Tibial nerve (tissue), 3 donors: Measurements from ENCODE around the gene SLC44A4.

Source experiments
- CTCF ChIP-seq, 5 experiments: fragments of 200-600 bp in 3 of 5; fragments of 450-650 bp in 2 of 5; sonication (generic) in 3 of 5; IDR thresholded peaks; one replicate each; pipeline ENCODE4 v1.5.1; 2016 to 2019; ENCODE audit warnings: antibody characterized with exemption in 5 of 5, mild to moderate bottlenecking in 3 of 5, moderate library complexity in 2 of 5
- POLR2A ChIP-seq, 2 donors: fragments of 450-650 bp; IDR thresholded peaks; one replicate each; pipeline ENCODE4 v1.6.1; 2017; ENCODE audit warnings: antibody characterized with exemption in 2 of 2, mild to moderate bottlenecking in 2 of 2, moderate library complexity in 2 of 2

DNA sequence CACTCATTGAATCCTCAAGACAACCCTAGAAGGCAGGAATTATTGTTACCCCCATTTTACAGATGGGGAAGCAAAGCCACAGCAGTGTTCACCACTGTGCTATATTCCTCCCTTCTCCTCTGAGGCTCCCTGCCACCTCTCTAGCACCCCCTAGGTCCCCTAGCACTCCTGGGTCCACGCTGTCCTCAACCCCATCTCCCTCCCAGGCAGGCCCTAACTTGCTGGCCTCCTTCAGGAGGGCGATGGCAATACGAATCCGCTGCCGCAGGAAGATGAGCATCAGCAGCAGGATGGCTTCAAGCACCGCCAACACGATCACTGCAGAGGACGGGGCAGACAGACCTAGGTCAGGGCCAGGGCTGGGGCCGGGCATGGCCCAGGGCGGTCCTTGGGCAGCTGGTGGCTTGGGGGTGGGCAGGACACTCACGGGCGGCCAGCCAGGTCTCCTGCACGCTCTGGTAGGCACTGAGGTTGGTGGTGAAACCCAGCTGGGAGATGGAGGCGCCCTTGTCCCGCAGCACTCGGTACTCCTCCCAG lies 8.3 kb downstream of the SLC44A4 start:
- TF ChIP-seq CTCF (IDR thresholded peaks at IDR 0.05) (no peak), POLR2A (IDR thresholded peaks at IDR 0.05) (no peak)
